Measurements from ENCODE around the gene GRM4.

- no peak for TF ChIP-seq CTCF (IDR thresholded peaks at IDR 0.05)
- TF ChIP-seq POLR2A (IDR thresholded peaks at IDR 0.05) = no peak
Measured at GRCh38 chr6:34147906-34148630, 2.2 kb upstream of the GRM4 start.

Measured in right lobe of liver (tissue), 4 donors.